Activated naive CD8-positive, alpha-beta T cell treated with anti-CD3 and anti-CD28 coated beads, Interleukin-2, amount 10 ng/mL, durations not matched to agents 7 days and 5 days (primary cell): ENCODE data around the gene RERE. TPM values are rescaled to one million over a fixed set of nuclear protein-coding genes. Genes with fewer than 3 reads are reported as not detected.

Experiments used
- ATAC-seq: fragments of 150-1000 bp; cut with Tn5 transposase; one replicate; pipeline ENCODE4 v1.10.0; 2021; ENCODE audit warnings: low read depth, moderate library complexity
- POLR2A ChIA-PET: fragments of 350-600 bp; sonication (Branson Sonifier 250); formaldehyde crosslinking; loops from one replicate; lab custom pipeline; 2021; ENCODE audit warnings: antibody characterized with exemption; lab: Charles Lee
- DNase-seq: peaks from one replicate; pipeline ENCODE4 v3.0.0; 2021
- H3K27ac Mint-ChIP-seq: one replicate; pipeline ENCODE4 v1.8.0; 2022; ENCODE audit warnings: mild to moderate bottlenecking, mixed read lengths
- H3K27me3 Mint-ChIP-seq: one replicate; pipeline ENCODE4 v1.8.0; 2022; ENCODE audit warnings: mild to moderate bottlenecking, moderate library complexity, mixed read lengths
- H3K36me3 Mint-ChIP-seq: one replicate; pipeline ENCODE4 v1.8.0; 2021; ENCODE audit warnings: mild to moderate bottlenecking, mixed read lengths
- H3K4me1 Mint-ChIP-seq: one replicate; pipeline ENCODE4 v1.8.0; 2021; ENCODE audit warnings: mixed read lengths
- H3K4me3 Mint-ChIP-seq: one replicate; pipeline ENCODE4 v1.8.0; 2022; ENCODE audit warnings: mild to moderate bottlenecking, moderate library complexity, mixed read lengths
- H3K9me3 Mint-ChIP-seq: one replicate; pipeline ENCODE4 v1.8.0; 2021; ENCODE audit warnings: mixed read lengths
- total RNA-seq, 2 experiments: library from RNA; stranded (reverse); gene quantifications; one replicate each; pipeline ENCODE4 v1.2.3, GENCODE V29; 2021

RERE gene
- total RNA-seq, 2 experiments from 2014 or later = 64.4 to 68.7 TPM

GRCh38 chr1:8343464-8344001, 473.9 kb downstream of the RERE start:
- H3K27ac Mint-ChIP-seq = no peak overlapping the region
- H3K36me3 Mint-ChIP-seq = no peaks in the 10 kb centered on the region
- ATAC-seq (no peak), DNase-seq (no peak)
- no peaks in the 10 kb centered on the region for H3K4me1 Mint-ChIP-seq
- POLR2A ChIA-PET = no interaction called here
- no peaks in the 10 kb centered on the region for H3K9me3 Mint-ChIP-seq
- no peaks in the 10 kb centered on the region for H3K27me3 Mint-ChIP-seq
- H3K4me3 Mint-ChIP-seq = no peak overlapping the region

DNA sequence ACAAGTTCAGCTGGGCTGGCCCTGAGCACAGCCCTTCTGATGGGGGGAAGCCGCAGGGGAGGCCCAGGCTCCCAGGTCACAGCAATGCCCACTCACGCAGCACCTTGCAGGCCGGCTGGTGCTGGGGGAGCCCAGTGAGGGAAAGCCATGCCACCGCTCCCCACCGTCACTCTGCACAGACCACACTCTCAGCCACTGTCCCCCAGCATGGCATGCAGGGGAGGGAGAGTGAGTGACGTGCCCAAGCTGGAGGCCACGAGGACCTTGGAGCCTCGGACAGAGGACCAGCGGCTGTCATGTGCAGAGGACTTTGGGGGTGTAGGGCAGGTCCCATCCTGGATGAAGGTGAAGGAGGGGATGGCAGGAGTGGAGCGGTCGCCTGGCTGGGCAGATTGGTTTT, 474.4 kb downstream of the RERE start:
- ATAC-seq (no peak), DNase-seq (no peak)
- Mint-ChIP-seq H3K27ac (no peak overlapping the region), H3K27me3 (no peaks in the 10 kb centered on the region), H3K4me1 (no peaks in the 10 kb centered on the region), H3K9me3 (no peaks in the 10 kb centered on the region), H3K36me3 (no peaks in the 10 kb centered on the region), H3K4me3 (no peak overlapping the region)
- POLR2A ChIA-PET = no interaction called here

GRCh38 chr1:8342325-8342724, 475.1 kb downstream of the RERE start:
- Mint-ChIP-seq H3K36me3 (no peaks in the 10 kb centered on the region), H3K9me3 (no peaks in the 10 kb centered on the region), H3K4me1 (no peaks in the 10 kb centered on the region), H3K27me3 (no peaks in the 10 kb centered on the region), H3K4me3 (no peak overlapping the region), H3K27ac (no peak overlapping the region)
- DNase-seq = no peak
- ATAC-seq = no peak
- POLR2A ChIA-PET = no interaction called here

GRCh38 chr1:8340448-8340847, 477.0 kb downstream of the RERE start:
- POLR2A ChIA-PET = no interaction called here
- no peak for ATAC-seq
- no peaks in the 10 kb centered on the region for H3K36me3 Mint-ChIP-seq

GRCh38 chr1:8339203-8339600, 478.2 kb downstream of the RERE start:
- H3K4me3 Mint-ChIP-seq = no peak overlapping the region
- no peaks in the 10 kb centered on the region for H3K9me3 Mint-ChIP-seq
- ATAC-seq (no peak), DNase-seq (no peak)
- H3K27me3 Mint-ChIP-seq = no peaks in the 10 kb centered on the region
- no peaks in the 10 kb centered on the region for H3K4me1 Mint-ChIP-seq
- POLR2A ChIA-PET = no interaction called here
- no peaks in the 10 kb centered on the region for H3K36me3 Mint-ChIP-seq
- H3K27ac Mint-ChIP-seq = no peak overlapping the region

More at GRCh38 chr1:8340448-8340847, 477.0 kb downstream of the RERE start:
- Mint-ChIP-seq H3K9me3 (no peaks in the 10 kb centered on the region), H3K4me1 (no peaks in the 10 kb centered on the region), H3K4me3 (no peak overlapping the region), H3K27me3 (no peaks in the 10 kb centered on the region), H3K27ac (no peak overlapping the region)
- DNase-seq = no peak

DNA sequence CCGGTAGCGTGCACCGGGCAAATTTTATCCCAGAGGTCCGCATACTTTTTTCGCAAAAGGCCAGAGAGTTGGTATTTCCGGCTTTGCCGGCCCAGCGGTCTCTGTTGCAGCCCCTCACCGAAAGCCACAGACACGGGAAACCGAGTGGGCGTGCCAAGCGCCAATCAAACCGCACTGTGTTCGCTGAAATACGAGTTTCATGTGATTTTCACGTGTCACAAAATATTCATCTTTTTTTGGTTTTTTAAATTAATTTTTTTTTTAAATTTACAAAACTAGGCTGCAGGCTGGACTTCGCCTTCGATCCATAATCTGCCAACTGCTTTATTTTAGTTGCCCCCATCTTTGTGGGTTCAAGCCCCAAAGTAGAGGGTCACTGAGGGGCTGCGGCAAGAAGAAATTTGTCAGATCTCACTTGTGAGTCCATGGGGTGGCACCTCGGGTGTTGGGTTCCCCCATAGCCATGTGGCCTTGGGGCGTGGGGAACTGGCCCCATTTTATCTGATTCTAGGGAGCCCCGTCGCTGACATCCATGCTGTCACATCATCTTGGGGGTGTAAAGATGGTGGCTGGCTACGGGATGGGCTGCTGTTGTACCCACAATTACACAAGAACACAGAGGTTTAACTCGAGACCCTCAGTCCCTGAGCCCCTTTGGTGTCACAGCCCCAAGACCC, 478.8 kb downstream of the RERE start:
- ATAC-seq (no peak), DNase-seq (no peak)
- Mint-ChIP-seq H3K4me1 (no peaks in the 10 kb centered on the region), H3K27ac (no peak overlapping the region), H3K4me3 (no peak overlapping the region), H3K9me3 (no peaks in the 10 kb centered on the region), H3K27me3 (no peaks in the 10 kb centered on the region), H3K36me3 (no peaks in the 10 kb centered on the region)
- POLR2A ChIA-PET = no interaction called here

DNA sequence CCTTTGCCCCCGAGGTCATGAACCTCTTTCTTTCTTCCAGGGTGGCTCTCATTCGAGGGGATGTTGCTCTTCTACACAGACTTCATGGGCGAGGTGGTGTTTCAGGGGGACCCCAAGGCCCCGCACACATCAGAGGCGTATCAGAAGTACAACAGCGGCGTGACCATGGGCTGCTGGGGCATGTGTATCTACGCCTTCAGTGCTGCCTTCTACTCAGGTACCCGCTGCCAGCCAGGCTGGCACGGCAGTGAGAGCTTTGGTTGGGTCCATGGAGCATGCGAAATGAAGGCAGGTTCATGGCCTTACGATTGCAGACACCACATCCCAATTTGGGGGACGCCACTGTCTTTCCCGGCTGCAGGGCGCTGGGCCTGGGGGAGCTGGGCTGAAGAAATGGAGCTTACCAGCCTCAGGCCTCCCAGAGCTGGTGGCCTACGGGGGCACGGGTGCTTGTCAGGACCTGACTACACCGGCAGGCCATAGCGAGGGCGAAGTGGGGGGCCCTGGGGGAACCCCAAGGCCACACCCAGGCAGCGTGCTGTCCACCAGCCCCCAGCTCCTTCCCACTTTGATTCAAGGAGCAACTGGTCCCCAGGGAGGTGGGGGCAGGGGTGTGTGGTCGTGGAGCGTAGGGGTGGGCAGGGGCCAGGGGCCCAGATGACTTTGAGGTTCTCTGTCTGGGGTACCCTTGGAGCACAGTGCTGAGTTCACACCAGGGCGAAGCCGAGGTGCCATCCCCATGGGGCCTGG, 479.5 kb downstream of the RERE start:
- H3K27ac Mint-ChIP-seq = no peak overlapping the region
- no peaks in the 10 kb centered on the region for H3K4me1 Mint-ChIP-seq
- H3K27me3 Mint-ChIP-seq = no peaks in the 10 kb centered on the region
- no peaks in the 10 kb centered on the region for H3K9me3 Mint-ChIP-seq
- ATAC-seq = no peak
- POLR2A ChIA-PET = no interaction called here
- no peaks in the 10 kb centered on the region for H3K36me3 Mint-ChIP-seq
- no peak overlapping the region for H3K4me3 Mint-ChIP-seq
- DNase-seq = no peak

GRCh38 chr1:8335246-8335645, 482.2 kb downstream of the RERE start:
- Mint-ChIP-seq H3K27ac (no peak overlapping the region), H3K36me3 (no peaks in the 10 kb centered on the region), H3K9me3 (no peaks in the 10 kb centered on the region), H3K27me3 (no peaks in the 10 kb centered on the region), H3K4me1 (no peaks in the 10 kb centered on the region), H3K4me3 (no peak overlapping the region)
- no peak for ATAC-seq
- POLR2A ChIA-PET = no interaction called here
- DNase-seq = no peak

- POLR2A ChIA-PET = no interaction called here
- no peak overlapping the region for H3K27ac Mint-ChIP-seq
- H3K36me3 Mint-ChIP-seq = no peaks in the 10 kb centered on the region
- H3K27me3 Mint-ChIP-seq = no peaks in the 10 kb centered on the region
- H3K4me3 Mint-ChIP-seq = no peak overlapping the region
- no peaks in the 10 kb centered on the region for H3K4me1 Mint-ChIP-seq
- H3K9me3 Mint-ChIP-seq = no peaks in the 10 kb centered on the region
- DNase-seq = no peak
- no peak for ATAC-seq
Observed at GRCh38 chr1:8334106-8334851, 483.2 kb downstream of the RERE start.

- no peaks in the 10 kb centered on the region for H3K36me3 Mint-ChIP-seq
- DNase-seq (no peak), ATAC-seq (no peak)
- no peaks in the 10 kb centered on the region for H3K4me1 Mint-ChIP-seq
- no peaks in the 10 kb centered on the region for H3K9me3 Mint-ChIP-seq
- POLR2A ChIA-PET = no interaction called here
- H3K27me3 Mint-ChIP-seq = no peaks in the 10 kb centered on the region
- no peak overlapping the region for H3K4me3 Mint-ChIP-seq
- no peak overlapping the region for H3K27ac Mint-ChIP-seq
Observed at GRCh38 chr1:8333246-8333987, 484.0 kb downstream of the RERE start.

DNA sequence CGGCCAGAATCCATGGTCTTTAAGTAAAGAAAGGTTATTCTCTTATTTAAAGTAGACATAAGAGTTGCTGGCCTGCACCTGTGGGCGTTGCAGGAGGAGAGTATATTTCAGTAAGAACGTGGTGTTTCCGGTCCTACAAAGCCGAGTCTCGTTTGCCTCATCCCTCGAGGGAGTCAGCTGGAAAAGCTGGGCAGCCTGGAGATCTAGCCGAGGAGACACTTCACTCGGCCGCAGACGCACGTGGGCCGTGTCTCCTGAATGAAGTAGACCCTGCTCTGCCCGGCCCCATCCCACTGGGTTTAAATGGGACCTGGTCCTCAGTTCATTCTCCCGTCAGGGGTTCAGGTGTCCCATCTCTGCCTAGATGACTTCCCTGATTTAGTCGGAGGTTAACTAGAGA, 484.6 kb downstream of the RERE start:
- Mint-ChIP-seq H3K36me3 (no peaks in the 10 kb centered on the region), H3K4me3 (no peak overlapping the region), H3K4me1 (no peaks in the 10 kb centered on the region), H3K27me3 (no peaks in the 10 kb centered on the region), H3K27ac (no peak overlapping the region), H3K9me3 (no peaks in the 10 kb centered on the region)
- ATAC-seq (no peak), DNase-seq (no peak)
- POLR2A ChIA-PET = no interaction called here

DNA sequence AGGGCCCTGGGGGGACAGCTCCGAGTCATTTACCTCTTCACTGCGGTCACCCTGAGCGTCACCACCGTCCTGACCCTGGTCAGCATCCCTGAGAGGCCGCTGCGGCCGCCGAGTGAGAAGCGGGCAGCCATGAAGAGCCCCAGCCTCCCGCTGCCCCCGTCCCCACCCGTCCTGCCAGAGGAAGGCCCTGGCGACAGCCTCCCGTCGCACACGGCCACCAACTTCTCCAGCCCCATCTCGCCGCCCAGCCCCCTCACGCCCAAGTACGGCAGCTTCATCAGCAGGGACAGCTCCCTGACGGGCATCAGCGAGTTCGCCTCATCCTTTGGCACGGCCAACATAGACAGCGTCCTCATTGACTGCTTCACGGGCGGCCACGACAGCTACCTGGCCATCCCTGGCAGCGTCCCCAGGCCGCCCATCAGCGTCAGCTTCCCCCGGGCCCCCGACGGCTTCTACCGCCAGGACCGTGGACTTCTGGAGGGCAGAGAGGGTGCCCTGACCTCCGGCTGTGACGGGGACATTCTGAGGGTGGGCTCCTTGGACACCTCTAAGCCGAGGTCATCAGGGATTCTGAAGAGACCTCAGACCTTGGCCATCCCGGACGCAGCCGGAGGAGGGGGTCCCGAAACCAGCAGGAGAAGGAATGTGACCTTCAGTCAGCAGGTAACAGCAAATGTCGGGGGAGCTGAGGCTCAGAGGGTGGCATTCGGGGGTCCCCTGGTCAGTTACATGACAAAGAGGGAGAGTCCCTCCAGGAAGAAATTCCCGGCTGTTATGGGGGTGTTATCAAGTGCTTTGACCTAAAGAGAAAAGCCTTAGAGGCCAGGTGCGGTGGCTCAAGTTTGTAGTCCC, 486.9 kb downstream of the RERE start:
- Mint-ChIP-seq H3K4me3 (no peak overlapping the region), H3K36me3 (no peaks in the 10 kb centered on the region), H3K9me3 (no peaks in the 10 kb centered on the region), H3K4me1 (no peaks in the 10 kb centered on the region), H3K27me3 (no peaks in the 10 kb centered on the region), H3K27ac (no peak overlapping the region)
- DNase-seq (no peak), ATAC-seq (no peak)
- POLR2A ChIA-PET = no interaction called here
